SK-N-SH treated with all-trans-retinoic acid at 6 μM for 48 hours (cell line): Measurements from ENCODE around the gene FAM161B.

ENCODE experiments used
- BACH2 ChIP-seq: fragments of 250-450 bp; sonication (Bioruptor Pico); IDR thresholded peaks from 2 replicates; pipeline ENCODE4 v1.9.0; 2021; ENCODE audit warnings: mild to moderate bottlenecking, borderline replicate concordance
- CSDC2 ChIP-seq: fragments of 250-450 bp; sonication (Bioruptor Pico); IDR thresholded peaks from 2 replicates; pipeline ENCODE4 v1.5.0; 2020; ENCODE audit warnings: mild to moderate bottlenecking, moderate library complexity
- OSR1 ChIP-seq: fragments of 250-450 bp; sonication (Bioruptor Pico); IDR thresholded peaks from 2 replicates; pipeline ENCODE4 v1.8.0; 2022; ENCODE audit warnings: moderate library complexity, mild to moderate bottlenecking, inconsistent platforms
- PPARA ChIP-seq: fragments of 250-450 bp; sonication (Bioruptor Pico); IDR thresholded peaks from 2 replicates; pipeline ENCODE4 v1.5.0; 2020; ENCODE audit warnings: mild to moderate bottlenecking, borderline replicate concordance
- SNAI2 ChIP-seq: fragments of 250-450 bp; sonication (Bioruptor Pico); IDR thresholded peaks from 2 replicates; pipeline ENCODE4 v1.5.0; 2020; ENCODE audit warnings: mild to moderate bottlenecking, moderate library complexity
- TOX ChIP-seq: fragments of 250-450 bp; sonication (Bioruptor Pico); IDR thresholded peaks from 2 replicates; pipeline ENCODE4 v1.8.0; 2021; ENCODE audit warnings: mild to moderate bottlenecking, moderate library complexity, borderline replicate concordance
- ZC3H10 ChIP-seq: fragments of 250-450 bp; sonication (Bioruptor Pico); IDR thresholded peaks from 2 replicates; pipeline ENCODE4 v1.5.1; 2021; ENCODE audit warnings: mild to moderate bottlenecking, moderate library complexity
- ZFP3 ChIP-seq: fragments of 250-450 bp; sonication (Bioruptor Pico); IDR thresholded peaks from 2 replicates; pipeline ENCODE4 v1.5.0; 2020; ENCODE audit warnings: mild to moderate bottlenecking, moderate library complexity
- ZNF565 ChIP-seq: fragments of 450-650 bp; formaldehyde crosslinking; conservative IDR thresholded peaks from 2 replicates; pipeline ENCODE4 v1.5.0; 2020; ENCODE audit warnings: low read depth, mild to moderate bottlenecking, moderate library complexity
- ZNF70 ChIP-seq: fragments of 450-650 bp; formaldehyde crosslinking; IDR thresholded peaks from 2 replicates; pipeline ENCODE4 v1.5.0; 2020; ENCODE audit warnings: mild to moderate bottlenecking, moderate library complexity
- ZNF8 ChIP-seq: fragments of 450-650 bp; formaldehyde crosslinking; IDR thresholded peaks from 2 replicates; pipeline ENCODE4 v1.5.0; 2020; ENCODE audit warnings: mild to moderate bottlenecking, moderate library complexity
- TF ChIP-seq, protein P1 (sequence below): fragments of 250-450 bp; sonication (Bioruptor Pico); IDR thresholded peaks from 2 replicates; pipeline ENCODE4 v1.8.0; 2020; ENCODE audit warnings: mild to moderate bottlenecking, moderate library complexity, borderline replicate concordance
- TF ChIP-seq, protein P2 (sequence below): fragments of 250-450 bp; sonication (Bioruptor Pico); IDR thresholded peaks from 2 replicates; pipeline ENCODE4 v1.5.1; 2020; ENCODE audit warnings: low read depth, mild to moderate bottlenecking, moderate library complexity

DNA sequence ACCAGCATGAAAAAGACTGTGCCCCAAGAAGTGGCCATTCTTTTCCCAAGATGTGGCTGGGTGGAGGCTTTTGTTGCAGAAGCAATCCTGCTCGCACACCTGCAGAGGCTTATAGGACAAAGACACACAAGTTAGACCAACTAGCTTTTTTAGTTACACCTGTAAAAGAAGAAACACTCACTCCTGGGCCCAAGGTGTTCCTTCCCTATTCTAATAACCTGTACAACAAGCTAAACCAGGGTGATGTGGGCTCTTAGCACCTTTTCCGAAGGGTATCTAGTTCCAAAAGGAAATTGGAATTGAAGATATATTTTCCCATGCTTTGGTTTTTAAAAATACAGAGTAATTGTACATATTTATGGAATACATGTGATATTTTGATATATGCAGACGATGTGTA is 38.2 kb upstream of the FAM161B start:
- TF ChIP-seq ZFP3 (CRISPR knock-in tag) (no peak), ZNF70 (CRISPR knock-in tag) (no peak), ZNF565 (no peak), OSR1 (CRISPR knock-in tag) (no peak), TOX (no peak), CSDC2 (CRISPR knock-in tag) (no peak), BACH2 (CRISPR knock-in tag) (no peak), PPARA (CRISPR knock-in tag) (no peak), ZNF8 (no peak), SNAI2 (CRISPR knock-in tag) (no peak), ZC3H10 (CRISPR knock-in tag) (no peak)
- TF ChIP-seq, protein P1, sequence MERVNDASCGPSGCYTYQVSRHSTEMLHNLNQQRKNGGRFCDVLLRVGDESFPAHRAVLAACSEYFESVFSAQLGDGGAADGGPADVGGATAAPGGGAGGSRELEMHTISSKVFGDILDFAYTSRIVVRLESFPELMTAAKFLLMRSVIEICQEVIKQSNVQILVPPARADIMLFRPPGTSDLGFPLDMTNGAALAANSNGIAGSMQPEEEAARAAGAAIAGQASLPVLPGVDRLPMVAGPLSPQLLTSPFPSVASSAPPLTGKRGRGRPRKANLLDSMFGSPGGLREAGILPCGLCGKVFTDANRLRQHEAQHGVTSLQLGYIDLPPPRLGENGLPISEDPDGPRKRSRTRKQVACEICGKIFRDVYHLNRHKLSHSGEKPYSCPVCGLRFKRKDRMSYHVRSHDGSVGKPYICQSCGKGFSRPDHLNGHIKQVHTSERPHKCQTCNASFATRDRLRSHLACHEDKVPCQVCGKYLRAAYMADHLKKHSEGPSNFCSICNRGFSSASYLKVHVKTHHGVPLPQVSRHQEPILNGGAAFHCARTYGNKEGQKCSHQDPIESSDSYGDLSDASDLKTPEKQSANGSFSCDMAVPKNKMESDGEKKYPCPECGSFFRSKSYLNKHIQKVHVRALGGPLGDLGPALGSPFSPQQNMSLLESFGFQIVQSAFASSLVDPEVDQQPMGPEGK (CRISPR knock-in tag): no peak
- TF ChIP-seq, protein P2, sequence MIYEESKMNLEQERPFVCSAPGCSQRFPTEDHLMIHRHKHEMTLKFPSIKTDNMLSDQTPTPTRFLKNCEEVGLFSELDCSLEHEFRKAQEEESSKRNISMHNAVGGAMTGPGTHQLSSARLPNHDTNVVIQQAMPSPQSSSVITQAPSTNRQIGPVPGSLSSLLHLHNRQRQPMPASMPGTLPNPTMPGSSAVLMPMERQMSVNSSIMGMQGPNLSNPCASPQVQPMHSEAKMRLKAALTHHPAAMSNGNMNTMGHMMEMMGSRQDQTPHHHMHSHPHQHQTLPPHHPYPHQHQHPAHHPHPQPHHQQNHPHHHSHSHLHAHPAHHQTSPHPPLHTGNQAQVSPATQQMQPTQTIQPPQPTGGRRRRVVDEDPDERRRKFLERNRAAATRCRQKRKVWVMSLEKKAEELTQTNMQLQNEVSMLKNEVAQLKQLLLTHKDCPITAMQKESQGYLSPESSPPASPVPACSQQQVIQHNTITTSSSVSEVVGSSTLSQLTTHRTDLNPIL (CRISPR knock-in tag): no peak
